H1 (cell line): Measurements from ENCODE around the gene MAD2L2. TPM values are rescaled to one million over a fixed set of nuclear protein-coding genes. Genes with fewer than 3 reads are reported as not detected.

ENCODE experiments used
- CTCF ChIA-PET: fragments of 300-600 bp; sonication (Branson Sonifier 250); formaldehyde crosslinking; loops from one replicate; lab custom pipeline; 2021; ENCODE audit not compliant: partially characterized antibody; lab: Charles Lee
- POLR2A ChIA-PET: fragments of 300-600 bp; sonication (Branson Sonifier 250); formaldehyde crosslinking; loops from one replicate; lab custom pipeline; 2021; ENCODE audit warnings: inconsistent platforms; ENCODE audit not compliant: partially characterized antibody; lab: Charles Lee
- DNase-seq, 2 experiments: peaks; one replicate each; pipeline versions ENCODE4 v3.0.0 to v3.0.0-alpha.2; 2010 to 2022; ENCODE audit warnings: low spot score in 2 of 2, low read depth in 1 of 2, mixed read lengths in 1 of 2
- FAIRE-seq: peaks from 2 replicates; lab custom pipeline; 2011; peaks lifted over from hg19 to GRCh38; lab: Jason Lieb, UNC
- H2AFZ ChIP-seq: 2 replicates; pipeline ENCODE4 v1.8.1; 2012; ENCODE audit warnings: low read length, inconsistent platforms
- H2AK5ac ChIP-seq: 2 replicates; pipeline ENCODE4 v1.6.1; 2013; ENCODE audit warnings: low read depth, low read length
- H2BK120ac ChIP-seq: replicated peaks from 2 replicates; pipeline ENCODE3; 2013; ENCODE audit warnings: low read depth, low read length, inconsistent platforms
- H2BK12ac ChIP-seq: 2 replicates; pipeline ENCODE4 v1.6.1; 2013; ENCODE audit warnings: low read depth, low read length
- H2BK15ac ChIP-seq: 2 replicates; pipeline ENCODE4 v1.6.1; 2013; ENCODE audit warnings: low read length
- H2BK20ac ChIP-seq: 2 replicates; pipeline ENCODE4 v1.6.1; 2013; ENCODE audit warnings: low read length
- H2BK5ac ChIP-seq: 2 replicates; pipeline ENCODE4 v1.6.1; 2013; ENCODE audit warnings: low read depth, low read length
- H3K14ac ChIP-seq: 2 replicates; pipeline ENCODE4 v1.6.1; 2013; ENCODE audit warnings: inconsistent platforms; ENCODE audit not compliant: insufficient read length
- H3K18ac ChIP-seq: 2 replicates; pipeline ENCODE4 v1.6.1; 2013; ENCODE audit warnings: low read length; ENCODE audit errors: extremely low read depth
- H3K23ac ChIP-seq: 2 replicates; pipeline ENCODE4 v1.6.1; 2013; ENCODE audit warnings: inconsistent platforms; ENCODE audit not compliant: insufficient read length
- H3K23me2 ChIP-seq: 2 replicates; pipeline ENCODE4 v1.6.1; 2013; ENCODE audit warnings: low read depth, low read length
- H3K27ac ChIP-seq: 2 replicates; pipeline ENCODE4 v1.6.1; 2011; ENCODE audit warnings: low read depth, low read length, inconsistent platforms
- H3K27me3 ChIP-seq, 4 experiments: replicated peaks in 1 of 4; 1 replicate in 1 of 4; 2 replicates in 3 of 4; pipeline versions ENCODE4 v1.6.1 to v1.8.1; 2011 to 2013; ENCODE audit warnings: low read length in 3 of 4, mild to moderate bottlenecking in 3 of 4, inconsistent platforms in 2 of 4, mixed read lengths in 2 of 4, moderate library complexity in 1 of 4; ENCODE audit not compliant: control insufficient read depth in 3 of 4, insufficient read depth in 3 of 4; ENCODE audit errors: extremely low read depth in 1 of 4
- H3K36me3 ChIP-seq, 4 experiments: 2 replicates each; pipeline versions ENCODE4 v1.6.1 to v1.8.1; 2011 to 2013; ENCODE audit warnings: mild to moderate bottlenecking in 4 of 4, low read length in 3 of 4, moderate library complexity in 2 of 4, control low read depth in 1 of 4, inconsistent platforms in 1 of 4; ENCODE audit not compliant: insufficient read depth in 4 of 4, control insufficient read depth in 2 of 4
- H3K4ac ChIP-seq: replicated peaks from 2 replicates; pipeline ENCODE3; 2013; ENCODE audit warnings: low read length, low read depth, mixed read lengths, inconsistent platforms; ENCODE audit not compliant: insufficient read length
- H3K4me1 ChIP-seq, 4 experiments: replicated peaks in 1 of 4; 1 replicate in 1 of 4; 2 replicates in 3 of 4; pipeline versions ENCODE4 v1.6.1 to v1.8.1; 2011 to 2013; ENCODE audit warnings: low read length in 3 of 4, inconsistent platforms in 2 of 4, mixed read lengths in 1 of 4; ENCODE audit not compliant: insufficient read depth in 4 of 4, control insufficient read depth in 3 of 4
- H3K4me2 ChIP-seq, 2 experiments: 2 replicates each; pipeline versions ENCODE4 v1.6.1 to v1.8.1; 2011 to 2013; ENCODE audit warnings: low read depth in 2 of 2, low read length in 2 of 2, control low read depth in 1 of 2, inconsistent platforms in 1 of 2, mild to moderate bottlenecking in 1 of 2; ENCODE audit not compliant: insufficient read depth in 1 of 2
- H3K4me3 ChIP-seq, 4 experiments: fragments of 200-600, 300-600 bp in 1 of 4; sonication (generic), shearing (Covaris generic), sonication (Bioruptor Twin) in 1 of 4; 2 replicates each; pipeline versions ENCODE4 v1.5.1 to v1.8.1; 2011 to 2016; ENCODE audit warnings: low read length in 4 of 4, low read depth in 3 of 4, control low read depth in 2 of 4, inconsistent platforms in 2 of 4, mild to moderate bottlenecking in 2 of 4, mixed read lengths in 1 of 4, moderate library complexity in 1 of 4; ENCODE audit not compliant: insufficient read depth in 2 of 4; ENCODE audit errors: extremely low read depth in 1 of 4
- H3K56ac ChIP-seq: replicated peaks from 2 replicates; pipeline ENCODE3; 2013; ENCODE audit warnings: low read depth, mild to moderate bottlenecking, mixed read lengths, low read length, inconsistent platforms; ENCODE audit not compliant: insufficient read length
- H3K79me1 ChIP-seq: 2 replicates; pipeline ENCODE4 v1.6.1; 2013; ENCODE audit warnings: low read depth, low read length, control low read depth
- H3K79me2 ChIP-seq, 2 experiments: 2 replicates each; pipeline versions ENCODE4 v1.6.1 to v1.8.1; 2012 to 2013; ENCODE audit warnings: low read length in 2 of 2, mild to moderate bottlenecking in 2 of 2, inconsistent platforms in 1 of 2; ENCODE audit not compliant: insufficient read depth in 2 of 2, control insufficient read depth in 1 of 2
- H3K9ac ChIP-seq, 4 experiments: replicated peaks in 1 of 4; 1 replicate in 1 of 4; 2 replicates in 3 of 4; pipeline versions ENCODE4 v1.6.1 to v1.8.1; 2011 to 2013; ENCODE audit warnings: low read depth in 3 of 4, low read length in 3 of 4, control low read depth in 2 of 4, mild to moderate bottlenecking in 2 of 4, moderate library complexity in 2 of 4, inconsistent platforms in 1 of 4; ENCODE audit errors: extremely low read depth in 1 of 4
- H3K9me3 ChIP-seq, 2 experiments: 2 replicates each; pipeline versions ENCODE4 v1.6.1 to v1.8.1; 2012 to 2013; ENCODE audit warnings: mild to moderate bottlenecking in 2 of 2, moderate library complexity in 2 of 2, control low read depth in 1 of 2, inconsistent platforms in 1 of 2, low read depth in 1 of 2, low read length in 1 of 2, mixed read lengths in 1 of 2; ENCODE audit not compliant: insufficient read depth in 2 of 2
- H4K20me1 ChIP-seq, 2 experiments: replicated peaks in 1 of 2; 2 replicates each; pipeline versions ENCODE3 to v1.8.1; 2011 to 2013; ENCODE audit warnings: inconsistent platforms in 2 of 2, low read length in 2 of 2, mild to moderate bottlenecking in 1 of 2; ENCODE audit not compliant: insufficient read depth in 2 of 2, control insufficient read depth in 1 of 2
- H4K5ac ChIP-seq: 2 replicates; pipeline ENCODE4 v1.6.1; 2013; ENCODE audit warnings: low read length, low read depth, mixed read lengths, inconsistent platforms; ENCODE audit not compliant: insufficient read length
- H4K8ac ChIP-seq: 2 replicates; pipeline ENCODE4 v1.8.0; 2013; ENCODE audit warnings: mild to moderate bottlenecking, moderate library complexity, low read length, inconsistent platforms; ENCODE audit not compliant: insufficient read depth; ENCODE audit errors: extremely low read depth
- H4K91ac ChIP-seq: replicated peaks from 2 replicates; pipeline ENCODE3; 2013; ENCODE audit warnings: low read length, mixed read lengths, inconsistent platforms; ENCODE audit not compliant: insufficient read length
- POLR2A ChIP-seq, 2 experiments: IDR thresholded peaks; 1 replicate in 1 of 2; 2 replicates in 1 of 2; pipeline ENCODE4 v1.6.1; 2011; ENCODE audit warnings: low read depth in 2 of 2, low read length in 2 of 2, mild to moderate bottlenecking in 2 of 2; ENCODE audit errors: control extremely low read depth in 1 of 2
- SIN3A ChIP-seq, 2 experiments: IDR thresholded peaks in 1 of 2; conservative IDR thresholded peaks in 1 of 2; 2 replicates each; pipeline ENCODE4 v1.6.1; 2011 to 2012; ENCODE audit warnings: low read length in 2 of 2, improper control_type of control experiment in 1 of 2, low read depth in 1 of 2, mild to moderate bottlenecking in 1 of 2
- SIX5 ChIP-seq: IDR thresholded peaks from 2 replicates; pipeline ENCODE4 v1.6.1; 2011; ENCODE audit warnings: mild to moderate bottlenecking, low read depth, low read length
- SP1 ChIP-seq: IDR thresholded peaks from 2 replicates; pipeline ENCODE4 v1.6.1; 2011; ENCODE audit warnings: low read depth, low read length
- SP4 ChIP-seq: IDR thresholded peaks from 2 replicates; pipeline ENCODE4 v1.6.1; 2012; ENCODE audit warnings: low read length, inconsistent platforms
- WGBS, 2 experiments: shearing (Covaris generic) in 1 of 2; methylation state at CpG; one replicate each; pipeline versions ENCODE4 v1.1.6 to v1.1.7; 2013 to 2015; ENCODE audit warnings: low lambda C conversion rate in 2 of 2, mixed read lengths in 2 of 2, inconsistent platforms in 1 of 2, low coverage in 1 of 2, missing lambda C conversion rate in 1 of 2; ENCODE audit not compliant: insufficient replicate concordance in 2 of 2, insufficient coverage in 1 of 2, insufficient read length in 1 of 2; ENCODE audit errors: extremely low coverage in 1 of 2, missing lambda C conversion rate in 1 of 2; 5-methylcytosine and 5-hydroxymethylcytosine counted together
- polyA plus RNA-seq, 7 experiments: library from polyadenylated mRNA; depleted of rRNA in 3 of 7; stranded (reverse) in 5 of 7; unstranded in 2 of 7; fragments of >200 nt in 5 of 7; fragments of 200-250 nt in 2 of 7; gene quantifications; 1 replicate in 5 of 7; 2 replicates in 1 of 7; 4 replicates in 1 of 7; pipeline versions ENCODE4 v1.2.1 to v1.2.3, GENCODE V29; 2011 to 2013; ENCODE audit warnings: missing spikeins in 2 of 7, mixed read lengths in 2 of 7
- total RNA-seq: library from RNA; stranded (reverse); fragmentation: NEBNext Ultra II Directional; extraction: Animal tissue kit (Norgen Biotek cat#: 25700); gene quantifications from 2 replicates; pipeline ENCODE4 v1.2.1, GENCODE V29; 2021

Gene MAD2L2
- total and polyA plus RNA-seq, 2 of the 8 experiments (the other 6 are each of a cell fraction or from before 2014, with no cell fraction given), result 310 to 469 TPM

- TF ChIP-seq SP1 (no peak), SIX5 (no peak), POLR2A (IDR thresholded peaks at IDR 0.05; ENCODE audit: control extremely low read depth in 1 of 2, low read depth in 2 of 2, low read length in 2 of 2) (no peak; a peak in 1 of 3 replicates), SP4 (no peak), SIN3A (conservative IDR thresholded peaks at IDR 0.05 in 1 of 2, IDR thresholded peaks at IDR 0.05 in 1 of 2; ENCODE audit: low read depth in 1 of 2, low read length in 2 of 2) (no peak)
- no peaks in the 10 kb centered on the region for H3K79me2 ChIP-seq
- no peak overlapping the region for H2BK12ac ChIP-seq
- no peak overlapping the region for H3K4me2 ChIP-seq
- H3K27ac ChIP-seq, result no peak overlapping the region
- no peak overlapping the region for H3K14ac ChIP-seq
- peaks cover 12 to 45% (median 22%) of the 10 kb centered on the region in 4 experiments; a peak in 6 of 8 replicates for H3K36me3 ChIP-seq
- H3K56ac ChIP-seq, result no peak overlapping the region
- no peak overlapping the region; the same call in 1 of the 2 replicates for H4K8ac ChIP-seq
- H3K9me3 ChIP-seq, result no peaks in the 10 kb centered on the region
- H4K20me1 ChIP-seq, result peaks cover 15 to 20% of the 10 kb centered on the region in 2 experiments
- H2BK120ac ChIP-seq, result no peak overlapping the region
- ChIA-PET POLR2A (interaction anchor here (0.9 to 30.0 kb wide), 11 partner anchors 11 to 72 kb away, joined by 3 to 1025 read pairs (median 5); partner anchors contain the start of genes DRAXIN and MAD2L2), CTCF (interaction anchor here (0.6 to 1.3 kb wide), 4 partner anchors 9 to 41 kb away, joined by 3 to 4 read pairs (median 3); no protein-coding TSS in a partner anchor)
- 84% methylated on average over 14 of the region's 14 CpGs; no CpG with 5 or more reads in 1 of the 2 experiments for WGBS, 2 experiments
- no peak overlapping the region for H3K23ac ChIP-seq
- H2BK15ac ChIP-seq, result no peak overlapping the region
- no peak overlapping the region for H4K5ac ChIP-seq
- DNase-seq, result no peak
- 0 out of 7 replicates have a peak overlapping the region, but pooled peaks of 1 of the 4 experiments have one; percentile 28 for H3K9ac ChIP-seq
- no peak overlapping the region for H4K91ac ChIP-seq
- no peak overlapping the region for H3K18ac ChIP-seq
- no peak overlapping the region for H2AFZ ChIP-seq
- H3K79me1 ChIP-seq, result peaks cover 5% of the 10 kb centered on the region; the same call in 1 of the 2 replicates
- no peak overlapping the region for H2BK5ac ChIP-seq
- no peak for FAIRE-seq
- no peak overlapping the region for H2BK20ac ChIP-seq
- H3K23me2 ChIP-seq, result 0 out of 2 replicates have a peak, but pooled peaks cover 2% of the 10 kb centered on the region
- no peak overlapping the region for H2AK5ac ChIP-seq
- no peak overlapping the region for H3K4ac ChIP-seq
- no peak overlapping the region for H3K4me3 ChIP-seq
- H3K27me3 ChIP-seq, result no peaks in the 10 kb centered on the region
- no peaks in the 10 kb centered on the region; a peak in 2 of 7 replicates for H3K4me1 ChIP-seq
Observed at GRCh38 chr1:11668516-11668915, 12.4 kb downstream of the MAD2L2 start.
